Measurements from ENCODE around the gene FYN. TPM values are rescaled to one million over a fixed set of nuclear protein-coding genes. Genes with fewer than 3 reads are reported as not detected.
A peak's percentile ranks its signal among the peaks of the same experiment; 100 is the strongest.

Gene FYN
- total and polyA plus RNA-seq, 4 donors, result 11.2 to 28.3 (median 19.7) TPM

DNA sequence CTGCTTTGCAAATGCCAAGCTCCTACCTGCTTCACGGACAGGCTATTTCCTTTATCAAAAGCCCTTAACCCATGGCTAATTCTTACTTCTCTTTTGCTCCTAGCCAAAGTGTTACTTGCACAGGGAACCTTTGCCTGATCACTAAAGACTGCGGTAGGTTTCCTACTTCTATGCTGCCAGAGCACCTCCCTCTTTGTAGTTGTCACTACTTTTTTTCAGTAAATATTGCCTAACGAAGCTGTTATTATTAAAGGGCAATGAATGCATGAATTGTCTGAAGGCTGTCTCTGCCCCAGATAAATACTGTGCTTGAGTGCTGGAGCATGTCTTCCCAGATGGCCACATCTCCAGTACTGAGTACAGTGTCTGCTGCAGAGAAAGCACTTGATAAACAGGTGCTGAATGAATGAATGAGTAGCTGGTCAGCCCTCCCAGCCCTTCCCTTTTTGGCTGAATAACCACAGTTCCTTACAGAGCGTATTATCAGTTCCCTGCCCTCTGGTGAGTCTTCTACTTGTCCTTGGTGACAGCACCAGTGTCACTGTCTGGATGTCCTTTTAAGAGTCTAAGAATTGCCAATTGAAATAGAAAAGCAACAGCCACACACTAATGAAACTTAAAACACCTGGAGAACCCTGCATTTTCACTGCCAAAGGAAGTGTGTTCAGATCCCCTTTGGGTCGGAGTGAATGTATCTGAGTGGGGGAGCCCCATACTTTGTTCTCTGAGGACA is 194.0 kb downstream of the FYN start:
- WGBS, result 48% methylated on average over 5 of the region's 5 CpGs
- peak; percentile 28 to 63 for TF ChIP-seq HNF4A (conservative IDR thresholded peaks at IDR 0.05)
- TF ChIP-seq FOXA1 (IDR thresholded peaks at IDR 0.05), result no peak
- TF ChIP-seq, protein P1, sequence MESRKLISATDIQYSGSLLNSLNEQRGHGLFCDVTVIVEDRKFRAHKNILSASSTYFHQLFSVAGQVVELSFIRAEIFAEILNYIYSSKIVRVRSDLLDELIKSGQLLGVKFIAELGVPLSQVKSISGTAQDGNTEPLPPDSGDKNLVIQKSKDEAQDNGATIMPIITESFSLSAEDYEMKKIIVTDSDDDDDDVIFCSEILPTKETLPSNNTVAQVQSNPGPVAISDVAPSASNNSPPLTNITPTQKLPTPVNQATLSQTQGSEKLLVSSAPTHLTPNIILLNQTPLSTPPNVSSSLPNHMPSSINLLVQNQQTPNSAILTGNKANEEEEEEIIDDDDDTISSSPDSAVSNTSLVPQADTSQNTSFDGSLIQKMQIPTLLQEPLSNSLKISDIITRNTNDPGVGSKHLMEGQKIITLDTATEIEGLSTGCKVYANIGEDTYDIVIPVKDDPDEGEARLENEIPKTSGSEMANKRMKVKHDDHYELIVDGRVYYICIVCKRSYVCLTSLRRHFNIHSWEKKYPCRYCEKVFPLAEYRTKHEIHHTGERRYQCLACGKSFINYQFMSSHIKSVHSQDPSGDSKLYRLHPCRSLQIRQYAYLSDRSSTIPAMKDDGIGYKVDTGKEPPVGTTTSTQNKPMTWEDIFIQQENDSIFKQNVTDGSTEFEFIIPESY (IDR thresholded peaks at IDR 0.05), result no peak
- TF ChIP-seq, protein P2, sequence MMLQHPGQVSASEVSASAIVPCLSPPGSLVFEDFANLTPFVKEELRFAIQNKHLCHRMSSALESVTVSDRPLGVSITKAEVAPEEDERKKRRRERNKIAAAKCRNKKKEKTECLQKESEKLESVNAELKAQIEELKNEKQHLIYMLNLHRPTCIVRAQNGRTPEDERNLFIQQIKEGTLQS (IDR thresholded peaks at IDR 0.05), result no peak
- TF ChIP-seq EGR1 (IDR thresholded peaks at IDR 0.05; ENCODE audit: low read depth in 2 of 2), result peak in 1 of 2 donors; percentile 41
- TF ChIP-seq, protein P3, sequence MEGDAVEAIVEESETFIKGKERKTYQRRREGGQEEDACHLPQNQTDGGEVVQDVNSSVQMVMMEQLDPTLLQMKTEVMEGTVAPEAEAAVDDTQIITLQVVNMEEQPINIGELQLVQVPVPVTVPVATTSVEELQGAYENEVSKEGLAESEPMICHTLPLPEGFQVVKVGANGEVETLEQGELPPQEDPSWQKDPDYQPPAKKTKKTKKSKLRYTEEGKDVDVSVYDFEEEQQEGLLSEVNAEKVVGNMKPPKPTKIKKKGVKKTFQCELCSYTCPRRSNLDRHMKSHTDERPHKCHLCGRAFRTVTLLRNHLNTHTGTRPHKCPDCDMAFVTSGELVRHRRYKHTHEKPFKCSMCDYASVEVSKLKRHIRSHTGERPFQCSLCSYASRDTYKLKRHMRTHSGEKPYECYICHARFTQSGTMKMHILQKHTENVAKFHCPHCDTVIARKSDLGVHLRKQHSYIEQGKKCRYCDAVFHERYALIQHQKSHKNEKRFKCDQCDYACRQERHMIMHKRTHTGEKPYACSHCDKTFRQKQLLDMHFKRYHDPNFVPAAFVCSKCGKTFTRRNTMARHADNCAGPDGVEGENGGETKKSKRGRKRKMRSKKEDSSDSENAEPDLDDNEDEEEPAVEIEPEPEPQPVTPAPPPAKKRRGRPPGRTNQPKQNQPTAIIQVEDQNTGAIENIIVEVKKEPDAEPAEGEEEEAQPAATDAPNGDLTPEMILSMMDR (IDR thresholded peaks at IDR 0.05; ENCODE audit: low read depth, low read length, missing input control), result no peak
- TF ChIP-seq, protein P4, sequence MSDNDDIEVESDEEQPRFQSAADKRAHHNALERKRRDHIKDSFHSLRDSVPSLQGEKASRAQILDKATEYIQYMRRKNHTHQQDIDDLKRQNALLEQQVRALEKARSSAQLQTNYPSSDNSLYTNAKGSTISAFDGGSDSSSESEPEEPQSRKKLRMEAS (IDR thresholded peaks at IDR 0.05), result peak; percentile 79
- peak; percentile 45 for TF ChIP-seq FOXA2 (IDR thresholded peaks at IDR 0.05)
- TF ChIP-seq, protein P5, sequence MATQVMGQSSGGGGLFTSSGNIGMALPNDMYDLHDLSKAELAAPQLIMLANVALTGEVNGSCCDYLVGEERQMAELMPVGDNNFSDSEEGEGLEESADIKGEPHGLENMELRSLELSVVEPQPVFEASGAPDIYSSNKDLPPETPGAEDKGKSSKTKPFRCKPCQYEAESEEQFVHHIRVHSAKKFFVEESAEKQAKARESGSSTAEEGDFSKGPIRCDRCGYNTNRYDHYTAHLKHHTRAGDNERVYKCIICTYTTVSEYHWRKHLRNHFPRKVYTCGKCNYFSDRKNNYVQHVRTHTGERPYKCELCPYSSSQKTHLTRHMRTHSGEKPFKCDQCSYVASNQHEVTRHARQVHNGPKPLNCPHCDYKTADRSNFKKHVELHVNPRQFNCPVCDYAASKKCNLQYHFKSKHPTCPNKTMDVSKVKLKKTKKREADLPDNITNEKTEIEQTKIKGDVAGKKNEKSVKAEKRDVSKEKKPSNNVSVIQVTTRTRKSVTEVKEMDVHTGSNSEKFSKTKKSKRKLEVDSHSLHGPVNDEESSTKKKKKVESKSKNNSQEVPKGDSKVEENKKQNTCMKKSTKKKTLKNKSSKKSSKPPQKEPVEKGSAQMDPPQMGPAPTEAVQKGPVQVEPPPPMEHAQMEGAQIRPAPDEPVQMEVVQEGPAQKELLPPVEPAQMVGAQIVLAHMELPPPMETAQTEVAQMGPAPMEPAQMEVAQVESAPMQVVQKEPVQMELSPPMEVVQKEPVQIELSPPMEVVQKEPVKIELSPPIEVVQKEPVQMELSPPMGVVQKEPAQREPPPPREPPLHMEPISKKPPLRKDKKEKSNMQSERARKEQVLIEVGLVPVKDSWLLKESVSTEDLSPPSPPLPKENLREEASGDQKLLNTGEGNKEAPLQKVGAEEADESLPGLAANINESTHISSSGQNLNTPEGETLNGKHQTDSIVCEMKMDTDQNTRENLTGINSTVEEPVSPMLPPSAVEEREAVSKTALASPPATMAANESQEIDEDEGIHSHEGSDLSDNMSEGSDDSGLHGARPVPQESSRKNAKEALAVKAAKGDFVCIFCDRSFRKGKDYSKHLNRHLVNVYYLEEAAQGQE (IDR thresholded peaks at IDR 0.05), result no peak
- no peak for TF ChIP-seq TAF1 (conservative IDR thresholded peaks at IDR 0.05)
- TF ChIP-seq YY1 (IDR thresholded peaks at IDR 0.05), result no peak
- TF ChIP-seq SP1 (IDR thresholded peaks at IDR 0.05), result peak; percentile 43
- no peak for TF ChIP-seq GABPA (IDR thresholded peaks at IDR 0.05 in 1 of 2, conservative IDR thresholded peaks at IDR 0.05 in 1 of 2)
- TF ChIP-seq RXRA (IDR thresholded peaks at IDR 0.05), result peak in 1 of 2 donors; percentile 42
- TF ChIP-seq RAD21 (IDR thresholded peaks at IDR 0.05), result peak; percentile 13
- TF ChIP-seq JUND (IDR thresholded peaks at IDR 0.05), result no peak
- no peak for DNase-seq (ENCODE audit: low spot score)
- peaks cover 17 to 40% (median 33%) of the 10 kb centered on the region in 4 donors for H3K4me1 ChIP-seq (ENCODE audit: control insufficient read depth in 4 of 4, insufficient read depth in 4 of 4, low read length in 3 of 4)
- H3K9me3 ChIP-seq (ENCODE audit: control insufficient read depth in 4 of 4, low read length in 3 of 4), result no peaks in the 10 kb centered on the region
- H3K9ac ChIP-seq (ENCODE audit: low read depth in 1 of 2, low read length in 2 of 2), result no peak overlapping the region
- H3K27me3 ChIP-seq (ENCODE audit: control insufficient read depth in 4 of 4, insufficient read depth in 4 of 4, low read length in 3 of 4), result no peaks in the 10 kb centered on the region
- peak overlapping the region; percentile 27 to 50 for H3K27ac ChIP-seq (ENCODE audit: low read depth in 1 of 2, low read length in 2 of 2)
- peaks cover 0 to under 1% (median 0%) of the 10 kb centered on the region in 4 donors for H3K36me3 ChIP-seq (ENCODE audit: control insufficient read depth in 4 of 4, insufficient read depth in 3 of 4, low read depth in 1 of 4, low read length in 3 of 4)
- no peak overlapping the region for H3K4me3 ChIP-seq (ENCODE audit: low read depth in 1 of 3, low read length in 3 of 3)
